GM18499 (cell line): ENCODE measurements around the gene PHLDB2.

Source experiments
- ATAC-seq: cut with Tn5 transposase; IDR thresholded peaks from one replicate; pipeline ENCODE4 v1.9.1; 2021; ENCODE audit warnings: moderate number of reproducible peaks; ENCODE audit not compliant: insufficient read depth, unreplicated experiment

Gene PHLDB2

DNA sequence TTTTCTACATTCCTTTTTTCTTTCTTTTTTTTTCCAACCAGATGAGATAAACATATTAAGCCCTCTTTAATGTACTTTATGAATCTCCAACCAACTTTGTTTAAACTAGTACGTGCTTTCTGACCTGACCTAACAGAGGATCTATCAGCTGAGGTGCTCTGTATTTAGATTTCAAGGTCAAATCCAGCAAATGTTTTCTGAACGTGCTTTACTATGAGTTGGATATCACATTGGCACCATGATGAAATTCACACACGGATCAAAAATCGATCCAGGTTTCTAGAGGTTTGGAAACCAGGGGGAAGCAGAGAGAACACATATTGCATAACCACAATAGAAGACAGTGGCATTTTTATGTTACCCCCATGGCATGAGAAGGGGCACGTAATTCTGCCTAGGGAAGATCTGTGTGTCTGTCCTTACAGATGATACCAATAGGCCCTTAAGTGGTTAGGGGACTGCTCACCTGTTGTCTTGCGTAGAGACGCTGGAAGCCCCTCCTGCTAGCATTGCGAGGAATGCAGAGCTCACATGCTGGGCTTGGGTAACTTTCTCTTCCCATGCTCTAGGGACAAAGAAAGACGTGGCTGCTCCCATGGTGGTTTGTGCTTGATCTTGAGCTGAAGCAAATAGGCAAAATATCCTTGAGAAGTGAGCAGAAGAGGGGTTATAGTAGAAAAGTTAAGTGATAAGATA is 60.5 kb downstream of the PHLDB2 start:
- no peak for ATAC-seq

GRCh38 chr3:111921181-111921580 is 62.1 kb downstream of the PHLDB2 start:
- no peak for ATAC-seq

DNA sequence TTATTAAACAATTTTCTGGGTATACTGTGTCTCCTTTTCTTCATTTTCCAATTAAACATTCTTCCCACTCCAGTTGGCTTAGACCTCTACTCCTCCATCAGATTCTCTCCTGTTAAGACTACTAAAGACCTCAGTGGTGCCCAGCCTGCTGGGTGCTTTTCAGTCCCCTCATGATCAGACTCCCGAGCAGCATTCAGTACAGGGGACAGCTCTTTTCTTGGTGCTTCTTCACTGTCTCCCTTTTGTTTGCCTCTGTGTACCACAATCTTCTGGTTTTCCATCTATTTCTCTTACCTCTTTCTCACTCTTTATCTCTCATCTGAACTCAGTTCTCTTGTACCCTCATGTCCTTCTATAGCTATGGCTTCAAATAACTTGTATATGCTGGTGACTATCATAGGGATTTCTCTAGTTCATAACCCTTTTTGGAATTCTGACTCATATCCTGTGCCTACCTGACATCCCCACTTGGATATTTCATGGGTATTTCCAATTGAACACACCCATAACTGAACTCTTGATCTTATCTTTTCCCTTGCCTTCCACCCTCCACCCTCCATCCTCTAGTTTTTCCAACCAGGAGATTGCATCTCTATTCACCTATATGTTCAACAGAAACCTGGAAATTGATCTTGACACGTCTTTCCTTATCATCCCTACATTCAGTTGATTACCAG is 64.2 kb downstream of the PHLDB2 start:
- ATAC-seq, result no peak

DNA sequence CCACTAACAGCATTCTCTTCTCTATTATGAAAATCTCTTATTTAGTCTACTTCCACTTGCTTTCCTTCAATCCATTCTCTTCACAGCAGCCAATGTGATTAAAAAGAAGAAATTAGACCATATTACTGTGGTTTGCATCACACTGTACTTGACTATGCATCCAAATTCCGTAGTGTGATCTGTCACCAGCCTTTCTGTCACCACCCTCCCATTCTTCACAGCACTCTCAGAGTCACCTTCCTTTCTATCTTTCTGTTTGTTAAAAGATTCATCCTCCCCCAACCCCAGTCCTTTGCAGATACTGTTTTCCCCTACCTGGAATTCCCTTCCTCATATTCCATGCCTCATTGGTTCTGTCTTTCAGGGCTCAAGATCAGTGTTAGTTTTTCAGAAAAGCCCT is 64.7 kb downstream of the PHLDB2 start:
- no peak for ATAC-seq

DNA sequence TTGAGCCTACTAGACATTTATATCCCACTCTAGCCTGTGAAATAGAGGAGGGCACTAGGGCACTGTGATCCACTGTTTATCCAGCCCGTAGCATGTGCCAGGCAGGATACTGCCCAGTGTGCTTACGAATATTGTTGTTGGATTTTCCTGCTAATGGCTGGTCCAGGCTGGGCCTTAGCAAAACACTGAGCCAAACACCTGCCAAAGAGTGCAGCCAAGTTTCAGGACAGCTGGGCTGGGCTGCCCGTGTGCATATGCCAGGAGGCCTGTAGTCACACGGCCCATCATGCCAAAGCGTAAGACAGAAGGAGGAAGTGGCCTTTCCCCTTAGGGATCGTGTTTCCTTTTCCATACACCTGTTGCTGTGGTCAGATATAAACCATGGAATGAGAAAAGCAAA is 65.2 kb downstream of the PHLDB2 start:
- ATAC-seq, result no peak

GRCh38 chr3:111926266-111926676 is 67.2 kb downstream of the PHLDB2 start:
- ATAC-seq, result no peak

- no peak for ATAC-seq
These were observed 69.5 kb downstream of the PHLDB2 start for GRCh38 chr3:111928613-111929012.

DNA sequence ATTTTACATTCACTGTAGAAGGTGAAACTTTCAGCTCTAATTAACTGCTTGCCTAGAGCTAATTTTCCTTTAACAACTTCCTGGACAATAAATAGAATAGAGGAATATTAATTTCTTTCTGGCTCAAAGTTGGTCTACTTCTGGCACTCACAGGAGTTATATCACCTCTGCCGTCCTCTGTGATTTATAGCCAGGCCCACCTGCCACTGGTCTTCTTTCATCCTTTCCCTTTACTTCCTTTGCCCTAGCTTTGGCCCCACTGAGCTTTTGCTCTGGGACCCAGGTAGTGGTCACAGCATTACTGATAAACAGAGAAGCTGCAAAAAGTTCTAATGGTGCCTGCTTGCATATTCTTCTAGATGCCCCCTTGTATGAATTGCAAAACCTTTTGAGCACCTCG is 70.4 kb downstream of the PHLDB2 start:
- ATAC-seq, result no peak

GRCh38 chr3:111932946-111933345 is 73.9 kb downstream of the PHLDB2 start:
- no peak for ATAC-seq

DNA sequence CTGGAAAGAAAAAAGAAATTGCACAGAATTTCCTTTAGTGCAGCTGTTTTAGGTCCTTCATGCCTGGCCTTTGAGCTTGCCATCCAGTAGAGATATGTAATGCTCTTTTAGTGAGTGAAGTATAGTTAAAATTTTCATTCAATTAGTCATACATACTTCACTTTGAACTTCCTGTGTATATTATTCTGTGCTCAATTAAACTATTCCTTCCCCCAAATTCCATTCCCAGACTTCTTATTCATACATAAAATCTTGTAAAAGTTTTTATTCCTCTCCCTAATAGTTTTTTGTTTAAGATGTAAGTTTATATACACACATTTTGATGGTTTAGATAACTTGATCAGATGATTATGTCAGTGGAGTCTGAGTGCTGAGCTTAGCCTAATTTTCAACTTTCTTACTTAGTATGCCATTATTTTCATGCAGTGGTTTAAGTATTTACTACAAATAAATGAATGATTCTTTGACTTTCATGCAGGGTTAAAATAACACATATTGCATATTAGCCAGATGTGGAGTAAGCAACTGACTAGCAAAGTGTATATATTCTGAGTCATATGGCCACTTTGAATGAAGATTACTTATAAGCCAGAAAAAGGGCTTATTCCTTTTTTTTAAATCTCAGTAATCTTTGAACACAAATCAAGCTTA is 77.3 kb downstream of the PHLDB2 start:
- ATAC-seq, result no peak

DNA sequence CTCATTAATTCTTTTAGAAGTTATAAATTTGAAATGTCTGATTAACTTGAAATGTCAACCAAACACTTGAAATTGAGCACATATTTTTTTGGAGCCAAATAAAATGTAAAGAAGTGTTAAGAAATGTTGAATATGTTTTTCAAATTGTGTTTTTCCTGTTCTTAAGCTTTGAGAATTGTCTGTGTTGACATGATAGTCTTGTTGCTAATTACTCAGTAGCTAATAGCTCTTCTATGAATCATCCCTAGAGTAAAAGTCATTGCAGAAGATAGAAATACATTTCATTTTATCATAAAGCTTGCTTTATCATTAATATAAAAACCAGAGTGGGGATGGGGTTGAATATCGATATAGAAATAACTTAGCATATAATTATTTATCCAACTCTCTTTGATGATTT is 77.9 kb downstream of the PHLDB2 start:
- ATAC-seq, result no peak

GRCh38 chr3:111937871-111938270 is 78.8 kb downstream of the PHLDB2 start:
- ATAC-seq, result no peak

- no peak for ATAC-seq
These were observed 80.8 kb downstream of the PHLDB2 start for GRCh38 chr3:111939873-111940272.

DNA sequence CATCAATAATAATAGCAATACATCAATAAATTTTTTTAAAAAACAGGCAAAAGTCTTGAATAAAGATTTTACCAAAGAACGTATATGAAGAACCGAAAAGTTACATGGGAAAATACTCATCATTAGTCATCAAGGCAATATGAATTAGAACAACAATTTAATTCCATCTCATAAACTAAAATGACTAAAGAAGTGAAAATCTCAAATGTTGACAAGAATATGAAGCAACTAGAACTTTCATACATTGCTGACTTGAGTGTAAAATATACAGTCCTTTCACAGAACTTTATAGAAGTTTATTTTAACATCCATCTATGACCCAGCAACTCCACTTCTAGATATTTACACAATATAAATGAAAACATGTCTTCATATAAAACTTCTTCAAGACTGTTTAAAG is 84.5 kb downstream of the PHLDB2 start:
- ATAC-seq, result no peak

GRCh38 chr3:111944372-111944771 is 85.3 kb downstream of the PHLDB2 start:
- ATAC-seq, result no peak

GRCh38 chr3:111947231-111947630 is 88.2 kb downstream of the PHLDB2 start:
- ATAC-seq, result no peak

- no peak for ATAC-seq
These were observed 89.7 kb downstream of the PHLDB2 start for GRCh38 chr3:111948786-111949185.

GRCh38 chr3:111949712-111950111 is 90.6 kb downstream of the PHLDB2 start:
- ATAC-seq, result no peak

GRCh38 chr3:111951032-111951431 is 92.0 kb downstream of the PHLDB2 start:
- no peak for ATAC-seq

DNA sequence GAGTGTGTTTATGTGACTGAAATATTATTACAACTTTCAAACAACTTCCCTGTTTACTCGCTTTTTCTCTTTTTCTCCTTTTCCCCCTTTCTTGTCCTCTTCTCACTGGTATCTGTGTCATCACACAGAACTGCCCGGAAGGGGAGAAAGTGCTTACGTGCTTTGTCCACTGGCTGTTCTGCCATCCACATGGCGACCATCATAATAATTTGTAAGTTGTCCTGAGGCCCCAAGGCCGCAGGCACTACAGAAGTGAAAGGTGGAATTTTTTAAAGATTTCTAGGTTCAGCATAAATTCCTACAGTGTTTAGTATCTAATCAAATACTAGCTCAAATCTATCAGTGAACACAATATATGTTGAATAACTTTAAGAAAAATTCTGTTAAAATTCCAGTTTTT is 93.0 kb downstream of the PHLDB2 start:
- ATAC-seq, result no peak

- ATAC-seq, result no peak
These were observed 93.9 kb downstream of the PHLDB2 start for GRCh38 chr3:111952866-111953450.
